Measurements from ENCODE around the gene HNMT. TPM values are rescaled to one million over a fixed set of nuclear protein-coding genes. Genes with fewer than 3 reads are reported as not detected.
"Not testable (repeated sequence)": the region's sequence is repeated elsewhere in the genome, so short reads cannot be mapped to it uniquely, and the experiment has no call there.

Gene HNMT
- total RNA-seq, 1 donor, result 42.2 TPM

DNA sequence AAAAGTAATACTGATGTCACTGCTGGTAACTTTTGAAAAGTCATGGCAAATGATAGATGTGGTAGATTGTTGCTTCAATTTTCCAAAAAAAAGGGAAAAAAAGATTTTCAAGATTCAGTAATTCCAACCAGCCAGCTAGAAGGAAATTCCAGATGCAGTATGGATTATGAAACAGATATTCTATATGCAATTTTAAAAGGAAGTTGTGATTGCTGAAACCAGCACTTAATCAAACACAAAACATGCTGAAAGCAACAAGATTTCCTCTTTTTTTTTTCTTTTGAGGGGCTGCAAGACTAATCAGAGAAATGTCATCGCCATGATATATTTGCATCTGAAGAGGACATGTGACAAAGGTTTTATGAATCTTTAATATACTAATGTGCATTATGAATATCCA lies 5.1 kb upstream of the HNMT start:
- H3K4me1 ChIP-seq (ENCODE audit: insufficient read depth, low read length), result peaks cover 41% of the 10 kb centered on the region
- no peak overlapping the region for H3K4me3 ChIP-seq (ENCODE audit: low read length)
- no peaks in the 10 kb centered on the region for H3K27me3 ChIP-seq (ENCODE audit: insufficient read depth, low read length)
- no peaks in the 10 kb centered on the region for H3K9me3 ChIP-seq (ENCODE audit: low read depth, low read length)

- no peaks in the 10 kb centered on the region for H3K27me3 ChIP-seq (ENCODE audit: insufficient read depth, low read length)
- peaks cover 45% of the 10 kb centered on the region for H3K4me1 ChIP-seq (ENCODE audit: insufficient read depth, low read length)
- H3K4me3 ChIP-seq (ENCODE audit: low read length), result no peak overlapping the region
- no peaks in the 10 kb centered on the region for H3K9me3 ChIP-seq (ENCODE audit: low read depth, low read length)
Observed at GRCh38 chr2:137960223-137960622, 4.0 kb upstream of the HNMT start.

DNA sequence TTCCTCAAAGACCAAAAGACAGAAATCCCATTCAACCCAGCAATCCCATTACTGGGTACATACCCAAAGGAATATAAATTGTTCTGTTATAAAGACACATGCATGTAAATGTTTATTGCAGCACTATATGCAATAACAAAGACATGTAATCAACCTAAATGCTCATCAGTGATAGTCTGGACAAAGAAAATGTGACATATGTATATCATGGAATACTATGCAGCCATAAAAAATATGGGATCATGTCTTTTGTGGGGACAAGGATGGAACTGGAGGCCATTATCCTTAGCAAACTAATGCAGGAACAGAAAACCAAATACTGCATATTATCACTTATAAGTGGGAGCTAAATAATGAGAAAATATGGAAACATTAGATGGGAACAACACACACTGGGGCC lies 2.7 kb upstream of the HNMT start:
- peaks cover 45% of the 10 kb centered on the region for H3K4me1 ChIP-seq (ENCODE audit: insufficient read depth, low read length)
- no peak overlapping the region for H3K4me3 ChIP-seq (ENCODE audit: low read length)
- H3K27me3 ChIP-seq (ENCODE audit: insufficient read depth, low read length), result no peaks in the 10 kb centered on the region
- H3K9me3 ChIP-seq (ENCODE audit: low read depth, low read length), result no peaks in the 10 kb centered on the region

- Histone ChIP-seq H3K27me3 (ENCODE audit: insufficient read depth, low read length) (no peaks in the 10 kb centered on the region), H3K4me1 (ENCODE audit: insufficient read depth, low read length) (peaks cover 52% of the 10 kb centered on the region), H3K9me3 (ENCODE audit: low read depth, low read length) (no peaks in the 10 kb centered on the region), H3K4me3 (ENCODE audit: low read length) (peak overlapping the region; percentile 52)
Observed at GRCh38 chr2:137963535-137964065, 673 bp upstream of the HNMT start.

- Histone ChIP-seq H3K27me3 (ENCODE audit: insufficient read depth, low read length) (no peaks in the 10 kb centered on the region), H3K4me3 (ENCODE audit: low read length) (peak overlapping the region; percentile 52), H3K4me1 (ENCODE audit: insufficient read depth, low read length) (peaks cover 43% of the 10 kb centered on the region), H3K9me3 (ENCODE audit: low read depth, low read length) (no peaks in the 10 kb centered on the region)
Observed at GRCh38 chr2:137964859-137965459, 686 bp downstream of the HNMT start.

DNA sequence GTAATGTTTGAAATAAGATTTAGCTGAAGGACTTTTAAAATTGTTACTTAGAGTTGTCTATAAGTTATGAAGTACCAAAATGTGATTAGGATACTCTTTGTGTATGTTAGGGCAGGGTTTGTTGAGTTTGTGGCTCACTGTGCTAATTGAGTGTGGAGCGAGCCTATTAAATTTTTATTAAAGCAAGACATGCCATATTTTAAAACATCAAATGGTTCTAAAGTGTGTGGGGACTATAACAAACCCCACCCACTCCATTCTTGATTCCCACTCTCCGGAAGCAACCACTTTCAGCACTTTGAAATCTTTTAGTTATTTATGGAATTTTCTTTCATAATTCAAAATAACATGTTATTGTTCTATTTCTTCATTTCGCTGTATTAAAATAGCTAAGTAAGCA lies 1.8 kb downstream of the HNMT start:
- peaks cover 33% of the 10 kb centered on the region for H3K4me1 ChIP-seq (ENCODE audit: insufficient read depth, low read length)
- H3K4me3 ChIP-seq (ENCODE audit: low read length), result no peak overlapping the region
- no peaks in the 10 kb centered on the region for H3K27me3 ChIP-seq (ENCODE audit: insufficient read depth, low read length)
- no peaks in the 10 kb centered on the region for H3K9me3 ChIP-seq (ENCODE audit: low read depth, low read length)

- no peaks in the 10 kb centered on the region for H3K9me3 ChIP-seq (ENCODE audit: low read depth, low read length)
- H3K4me3 ChIP-seq (ENCODE audit: low read length), result no peak overlapping the region
- no peaks in the 10 kb centered on the region for H3K27me3 ChIP-seq (ENCODE audit: insufficient read depth, low read length)
- peaks cover 33% of the 10 kb centered on the region for H3K4me1 ChIP-seq (ENCODE audit: insufficient read depth, low read length)
Observed at GRCh38 chr2:137967042-137967441, 2.8 kb downstream of the HNMT start.

DNA sequence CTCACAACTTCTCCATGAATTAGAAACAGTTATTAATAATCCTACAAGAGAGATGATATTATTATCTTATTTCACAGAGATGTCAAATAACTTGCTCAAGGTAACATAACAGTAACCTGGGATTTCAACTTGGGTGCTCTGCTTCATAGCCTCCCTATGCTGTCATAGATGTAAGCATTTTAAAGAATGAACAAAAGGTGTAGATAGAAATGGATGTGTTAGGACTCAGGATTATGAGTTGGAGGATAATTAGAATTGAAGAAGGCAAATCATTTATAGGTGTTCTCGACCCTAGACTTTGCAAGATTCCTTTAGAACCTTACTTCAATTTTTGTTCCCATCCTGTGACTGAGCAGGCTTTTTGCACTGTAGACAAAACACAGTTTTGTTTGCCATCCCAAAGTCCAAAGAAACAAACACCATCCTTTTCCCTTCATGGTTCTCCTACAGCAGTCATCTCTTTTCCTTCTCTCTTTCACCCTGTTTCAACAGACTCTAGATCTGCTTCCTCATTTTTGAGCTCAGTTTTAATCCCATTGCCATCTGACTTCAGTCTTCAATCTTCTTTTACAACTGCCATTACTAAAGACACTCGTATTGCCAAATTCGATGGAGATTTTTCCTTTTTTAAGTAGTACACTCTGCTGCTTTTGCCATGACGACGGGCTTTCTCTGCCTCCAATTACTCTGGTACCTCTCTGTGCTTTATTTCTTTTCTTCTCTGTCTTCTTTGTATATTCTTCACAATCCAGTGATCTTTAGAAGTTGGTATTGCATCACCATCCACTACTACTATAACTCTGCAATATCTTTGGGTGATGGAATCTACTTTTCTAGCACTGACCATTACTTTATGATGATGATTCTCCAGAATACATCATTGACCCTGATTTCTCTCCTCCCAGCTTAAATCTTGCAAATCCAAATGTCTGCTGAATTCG lies 4.5 kb downstream of the HNMT start:
- H3K9me3 ChIP-seq (ENCODE audit: low read depth, low read length), result no peaks in the 10 kb centered on the region
- peaks cover 24% of the 10 kb centered on the region for H3K4me1 ChIP-seq (ENCODE audit: insufficient read depth, low read length)

GRCh38 chr2:137969418-137969765 lies 5.1 kb downstream of the HNMT start:
- peaks cover 18% of the 10 kb centered on the region for H3K4me1 ChIP-seq (ENCODE audit: insufficient read depth, low read length)
- H3K4me3 ChIP-seq (ENCODE audit: low read length), result no peak overlapping the region
- no peaks in the 10 kb centered on the region for H3K27me3 ChIP-seq (ENCODE audit: insufficient read depth, low read length)
- H3K9me3 ChIP-seq (ENCODE audit: low read depth, low read length), result no peaks in the 10 kb centered on the region

More for the DNA sequence above, 4.5 kb downstream of the HNMT start:
- Histone ChIP-seq H3K27me3 (ENCODE audit: insufficient read depth, low read length) (no peaks in the 10 kb centered on the region), H3K4me3 (ENCODE audit: low read length) (no peak overlapping the region)

DNA sequence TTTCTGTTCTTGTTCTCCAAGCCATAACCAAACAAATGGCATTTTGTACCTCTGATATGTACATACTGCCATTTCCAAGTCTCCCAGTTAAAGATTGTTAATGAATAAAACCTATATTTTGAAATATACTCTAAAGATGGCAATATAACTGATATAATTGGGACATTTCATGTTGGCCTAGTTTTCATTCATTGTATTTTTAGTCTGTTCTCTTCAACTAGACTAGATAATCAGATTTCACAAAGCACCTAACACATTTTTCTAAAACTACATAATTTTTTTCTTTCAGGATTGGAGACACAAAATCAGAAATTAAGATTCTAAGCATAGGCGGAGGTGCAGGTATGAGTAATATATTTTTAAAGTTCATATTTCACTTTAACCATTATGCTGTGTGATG lies 5.6 kb downstream of the HNMT start:
- Histone ChIP-seq H3K4me1 (ENCODE audit: insufficient read depth, low read length) (peaks cover 16% of the 10 kb centered on the region), H3K4me3 (ENCODE audit: low read length) (no peak overlapping the region), H3K27me3 (ENCODE audit: insufficient read depth, low read length) (no peaks in the 10 kb centered on the region), H3K9me3 (ENCODE audit: low read depth, low read length) (no peaks in the 10 kb centered on the region)

- H3K27me3 ChIP-seq (ENCODE audit: insufficient read depth, low read length); H3K4me3 ChIP-seq (ENCODE audit: low read length); H3K9me3 ChIP-seq (ENCODE audit: low read depth, low read length): not testable (repeated sequence)
- peaks cover 16% of the 10 kb centered on the region for H3K4me1 ChIP-seq (ENCODE audit: insufficient read depth, low read length)
Observed at GRCh38 chr2:137971259-137971658, 7.0 kb downstream of the HNMT start.

DNA sequence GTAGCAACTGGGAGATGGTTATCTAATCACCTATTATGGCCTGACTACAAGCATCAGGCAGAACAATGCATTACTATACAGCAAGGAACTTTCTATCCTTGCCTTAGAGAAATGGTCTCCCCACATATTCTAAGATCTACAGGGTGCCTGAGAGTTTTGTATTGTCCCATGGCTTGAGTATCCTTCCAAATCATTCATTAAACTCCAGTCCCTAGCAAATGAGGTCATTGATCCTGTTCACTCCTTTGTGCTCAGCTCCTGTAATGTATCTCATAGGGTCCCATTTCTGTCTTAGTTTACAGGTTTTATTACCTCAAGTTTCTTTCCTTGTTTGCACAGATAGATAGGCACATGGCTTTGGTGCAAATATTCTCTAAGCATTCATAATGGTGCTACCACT lies 9.0 kb downstream of the HNMT start:
- no peaks in the 10 kb centered on the region for H3K27me3 ChIP-seq (ENCODE audit: insufficient read depth, low read length)

GRCh38 chr2:137975280-137976271 lies 11.3 kb downstream of the HNMT start:
- Histone ChIP-seq H3K9me3 (ENCODE audit: low read depth, low read length) (no peaks in the 10 kb centered on the region), H3K27me3 (ENCODE audit: insufficient read depth, low read length) (no peaks in the 10 kb centered on the region), H3K4me1 (ENCODE audit: insufficient read depth, low read length) (peaks cover 9% of the 10 kb centered on the region)

More for the DNA sequence above, 9.0 kb downstream of the HNMT start:
- peaks cover 5% of the 10 kb centered on the region for H3K4me1 ChIP-seq (ENCODE audit: insufficient read depth, low read length)
- H3K4me3 ChIP-seq (ENCODE audit: low read length), result no peak overlapping the region
- no peaks in the 10 kb centered on the region for H3K9me3 ChIP-seq (ENCODE audit: low read depth, low read length)

DNA sequence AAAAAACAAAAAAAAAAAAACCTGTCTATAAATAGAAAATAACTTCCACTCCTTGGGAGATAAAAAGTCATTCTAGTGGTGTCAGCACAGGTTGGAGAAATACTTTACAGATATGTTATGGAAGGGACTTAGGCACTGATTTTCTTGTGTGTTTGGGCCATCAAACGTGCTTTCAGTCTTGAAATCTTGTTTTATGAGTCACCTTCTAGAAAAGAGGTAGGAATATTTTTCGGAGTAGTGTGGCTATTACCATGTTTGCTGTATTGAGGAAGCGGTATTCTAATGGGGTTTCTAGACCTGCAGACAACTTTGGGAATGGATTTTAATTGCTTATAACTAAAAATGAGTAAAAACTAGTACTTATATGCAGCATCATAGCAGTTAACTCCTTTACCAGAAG lies 12.0 kb downstream of the HNMT start:
- Histone ChIP-seq H3K9me3 (ENCODE audit: low read depth, low read length) (no peaks in the 10 kb centered on the region), H3K27me3 (ENCODE audit: insufficient read depth, low read length) (no peaks in the 10 kb centered on the region), H3K4me3 (ENCODE audit: low read length) (no peak overlapping the region), H3K4me1 (ENCODE audit: insufficient read depth, low read length) (peaks cover 15% of the 10 kb centered on the region)

More at GRCh38 chr2:137975280-137976271, 11.3 kb downstream of the HNMT start:
- no peak overlapping the region for H3K4me3 ChIP-seq (ENCODE audit: low read length)
